K562 (cell line): ENCODE results near the gene OR2W1. TPM values are rescaled to one million over a fixed set of nuclear protein-coding genes. Genes with fewer than 3 reads are reported as not detected.

Experiments
- ATAC-seq: fragments of 200-7000 bp; cut with Tn5 transposase; 3 replicates; pipeline ENCODE4 v1.9.1; 2020; ENCODE audit warnings: moderate library complexity
- BruUV-seq: library from RNA; stranded (reverse); fragments of 400-500 nt; replicated peaks from 2 replicates; lab custom pipeline; 2021; lab: Mats Ljungman, UMichigan
- CTCF ChIA-PET: fragments of 300-600 bp; formaldehyde crosslinking; extraction: SDS; loops from one replicate; lab custom pipeline; 2021; ENCODE audit warnings: low intra/inter-chr PET ratio; lab: Yijun Ruan, JAX
- POLR2A ChIA-PET: fragments of 300-600, 350-650 bp; sonication (Branson Sonifier 250); formaldehyde crosslinking; extraction: SDS; loops from one replicate; lab custom pipeline; 2021; ENCODE audit warnings: antibody characterized with exemption, inconsistent platforms; lab: Yijun Ruan, JAX
- DNase-seq, 4 experiments: peaks; one replicate each; pipeline versions ENCODE4 v3.0.0 to v3.0.0-alpha.2; 2011 to 2018; ENCODE audit warnings: low spot score in 3 of 4, mixed read lengths in 3 of 4; ENCODE audit errors: extremely low read depth in 1 of 4
- FAIRE-seq: peaks from 2 replicates; lab custom pipeline; 2011; peaks lifted over from hg19 to GRCh38; lab: Jason Lieb, UNC
- H2AFZ ChIP-seq: 2 replicates; pipeline ENCODE4 v1.6.0; 2011; ENCODE audit warnings: low read depth, low read length, control low read depth, inconsistent platforms
- H3K27ac ChIP-seq: fragments of 200-600 bp; 3 replicates; pipeline ENCODE4 v1.8.0; 2011; ENCODE audit warnings: low read depth, mild to moderate bottlenecking, control low read depth, inconsistent platforms, low read length, moderate library complexity, mixed read lengths; ENCODE audit errors: extremely low read depth
- H3K27me3 ChIP-seq, 2 experiments: fragments of 300-600 bp in 1 of 2; 2 replicates in 1 of 2; 3 replicates in 1 of 2; pipeline versions ENCODE4 v1.6.0 to v1.8.0; 2011; ENCODE audit warnings: inconsistent platforms in 2 of 2, low read length in 2 of 2, mild to moderate bottlenecking in 1 of 2, mixed read lengths in 1 of 2, moderate library complexity in 1 of 2; ENCODE audit not compliant: control insufficient read depth in 2 of 2, insufficient read depth in 2 of 2
- H3K36me3 ChIP-seq: fragments of 300-600 bp; 3 replicates; pipeline ENCODE4 v1.8.0; 2011; ENCODE audit warnings: mild to moderate bottlenecking, low read length, inconsistent platforms; ENCODE audit not compliant: control insufficient read depth, insufficient read depth
- H3K4me1 ChIP-seq, 2 experiments: fragments of 200-600 bp in 1 of 2; replicated peaks in 1 of 2; 2 replicates in 1 of 2; 3 replicates in 1 of 2; pipeline versions ENCODE4 v1.5.1 to v1.8.0; 2011; ENCODE audit warnings: inconsistent platforms in 2 of 2, low read length in 2 of 2, mild to moderate bottlenecking in 1 of 2, mixed read lengths in 1 of 2, moderate library complexity in 1 of 2; ENCODE audit not compliant: control insufficient read depth in 2 of 2, insufficient read depth in 2 of 2
- H3K4me2 ChIP-seq: 2 replicates; pipeline ENCODE4 v1.6.1; 2011; ENCODE audit warnings: low read length, control low read depth, inconsistent platforms, mixed read lengths; ENCODE audit not compliant: insufficient read depth
- H3K4me3 ChIP-seq: fragments of 200-600 bp; sonication (generic), shearing (Covaris generic); 2 replicates; pipeline ENCODE4 v1.5.1; 2016; ENCODE audit warnings: control low read depth, inconsistent platforms
- H3K79me2 ChIP-seq: fragments of 200-600 bp; 3 replicates; pipeline ENCODE4 v1.8.0; 2011; ENCODE audit warnings: low read length, inconsistent platforms; ENCODE audit not compliant: control insufficient read depth, insufficient read depth
- H3K9ac ChIP-seq, 2 experiments: 2 replicates each; pipeline versions ENCODE4 v1.6.0 to v1.6.1; 2011; ENCODE audit warnings: low read depth in 2 of 2, low read length in 2 of 2, control low read depth in 1 of 2, inconsistent platforms in 1 of 2, mild to moderate bottlenecking in 1 of 2, mixed read lengths in 1 of 2; ENCODE audit not compliant: insufficient read depth in 1 of 2
- H3K9me1 ChIP-seq: one replicate; pipeline ENCODE4 v1.6.0; 2011; ENCODE audit warnings: inconsistent platforms, mild to moderate bottlenecking, low read length, moderate library complexity; ENCODE audit not compliant: control insufficient read depth, insufficient read depth
- H3K9me3 ChIP-seq: replicated peaks from 2 replicates; pipeline ENCODE4 v1.5.1; 2011; ENCODE audit warnings: low read depth, low read length, inconsistent platforms; ENCODE audit not compliant: control insufficient read depth, insufficient read depth
- H4K20me1 ChIP-seq: replicated peaks from 2 replicates; pipeline ENCODE4 v1.6.1; 2011; ENCODE audit warnings: low read length, inconsistent platforms, mixed read lengths; ENCODE audit not compliant: control insufficient read depth, insufficient read depth
- ARID1B ChIP-seq: fragments of 450-650 bp; IDR thresholded peaks from 2 replicates; pipeline ENCODE4 v1.6.1; 2016; ENCODE audit warnings: antibody characterized with exemption, mild to moderate bottlenecking, inconsistent platforms
- ATF3 ChIP-seq, 2 experiments: fragments of 450-650 bp in 1 of 2; sonication (generic) in 1 of 2; formaldehyde crosslinking in 1 of 2; IDR thresholded peaks in 1 of 2; conservative IDR thresholded peaks in 1 of 2; 2 replicates each; pipeline versions ENCODE4 v1.6.1 to v1.8.1; 2016 to 2023; ENCODE audit warnings: mild to moderate bottlenecking in 2 of 2, moderate library complexity in 2 of 2, inconsistent platforms in 1 of 2, missing genetic modification reagents in 1 of 2
- CBFA2T2 ChIP-seq: fragments of 450-650 bp; conservative IDR thresholded peaks from 2 replicates; pipeline ENCODE4 v1.6.1; 2017; ENCODE audit warnings: mild to moderate bottlenecking
- CBFA2T3 ChIP-seq: fragments of 450-650 bp; IDR thresholded peaks from 2 replicates; pipeline ENCODE4 v1.6.1; 2017
- CEBPB ChIP-seq: fragments of 450-650 bp; IDR thresholded peaks from 2 replicates; pipeline ENCODE4 v1.6.1; 2016; ENCODE audit warnings: missing genetic modification characterization, missing compliant biosample characterization
- CEBPG ChIP-seq, 3 experiments: fragments of 200-800 bp in 1 of 3; sonication (Bioruptor generic) in 1 of 3; sonication (generic) in 1 of 3; formaldehyde crosslinking in 1 of 3; IDR thresholded peaks in 2 of 3; conservative IDR thresholded peaks in 1 of 3; 2 replicates each; pipeline versions ENCODE4 v1.6.1 to v1.8.0; 2016 to 2022; ENCODE audit warnings: missing compliant biosample characterization in 2 of 3, missing genetic modification characterization in 2 of 3, mild to moderate bottlenecking in 1 of 3, missing genetic modification reagents in 1 of 3
- KDM1A ChIP-seq, 2 experiments: fragments of 450-650 bp; IDR thresholded peaks; 2 replicates each; pipeline ENCODE4 v1.6.1; 2016; ENCODE audit warnings: mild to moderate bottlenecking in 2 of 2
- MCM2 ChIP-seq: fragments of 450-650 bp; IDR thresholded peaks from 2 replicates; pipeline ENCODE4 v1.6.1; 2017; ENCODE audit warnings: low read depth, mild to moderate bottlenecking
- MEF2A ChIP-seq: IDR thresholded peaks from 2 replicates; pipeline ENCODE4 v1.6.1; 2011; ENCODE audit warnings: low read depth, mild to moderate bottlenecking, low read length, moderate library complexity; ENCODE audit not compliant: control insufficient read depth
- RB1 ChIP-seq: fragments of 450-650 bp; IDR thresholded peaks from 2 replicates; pipeline ENCODE4 v1.6.1; 2017; ENCODE audit warnings: low read depth, mild to moderate bottlenecking
- RCOR1 ChIP-seq, 2 experiments: IDR thresholded peaks; 2 replicates each; pipeline ENCODE4 v1.6.1; 2012; ENCODE audit warnings: low read depth in 2 of 2, low read length in 2 of 2, borderline replicate concordance in 1 of 2, improper control_type of control experiment in 1 of 2
- TCF3 ChIP-seq: sonication (generic); formaldehyde crosslinking; IDR thresholded peaks from 2 replicates; pipeline ENCODE4 v1.4.0; 2020; ENCODE audit warnings: mild to moderate bottlenecking, missing genetic modification reagents
- TRIM24 ChIP-seq, 2 experiments: fragments of 450-650 bp; IDR thresholded peaks; 2 replicates each; pipeline ENCODE4 v1.6.1; 2016
- ZEB2 ChIP-seq: fragments of 450-650 bp; IDR thresholded peaks from 2 replicates; pipeline ENCODE4 v1.6.1; 2016
- ZNF445 ChIP-seq: fragments of 250-450 bp; sonication (Bioruptor Pico); IDR thresholded peaks from 2 replicates; pipeline ENCODE4 v1.4.0; 2020; ENCODE audit warnings: low read depth, mild to moderate bottlenecking, moderate library complexity
- WGBS: fragments of 100-300 bp; shearing (Covaris generic); methylation state at CpG from one replicate; pipeline ENCODE4 v1.1.6; 2016; ENCODE audit warnings: low coverage, mixed read lengths; ENCODE audit not compliant: insufficient coverage; ENCODE audit errors: missing lambda C conversion rate; 5-methylcytosine and 5-hydroxymethylcytosine counted together
- in situ Hi-C: fragments of 300-500 bp; cut with MboI; formaldehyde crosslinking; loops from 4 replicates; pipeline ENCODE4 v1.15.0; 2018; ENCODE audit warnings: inconsistent platforms, mixed read lengths
- intact Hi-C: fragments of 100-400 bp; cut with micrococcal nuclease; formaldehyde crosslinking; loops from 2 replicates; pipeline ENCODE4 v1.14.2; 2022
- polyA plus RNA-seq, 8 experiments: library from polyadenylated mRNA; depleted of rRNA in 4 of 8; stranded (reverse) in 5 of 8; unstranded in 3 of 8; fragments of >200 nt; fragmentation: Nextera tagmentation in 2 of 8; fragmentation: Illumina TruSeq in 1 of 8; extraction: Ambion mirVana in 2 of 8; extraction: Trizol in 1 of 8; gene quantifications; 2 replicates each; pipeline versions ENCODE4 v1.2.1 to v1.2.3, GENCODE V29; 2011 to 2014; ENCODE audit warnings: inconsistent platforms in 1 of 8, missing spikeins in 1 of 8
- total RNA-seq, 7 experiments: library from RNA; depleted of rRNA in 6 of 7; stranded (reverse); fragments of >200 nt in 6 of 7; fragmentation: Illumina TruSeq in 2 of 7; extraction: Trizol in 2 of 7; gene quantifications; 2 replicates each; pipeline versions ENCODE4 v1.2.1 to v1.2.3, GENCODE V29; 2011 to 2021; ENCODE audit warnings: low replicate concordance in 1 of 7

Gene OR2W1
- total and polyA plus RNA-seq, 9 of the 15 experiments (the other 6 are each of a cell fraction or from before 2014, with no cell fraction given) = not detected

GRCh38 chr6:29025927-29026585 lies 18.9 kb downstream of the OR2W1 start:
- intact Hi-C loops = no loop called here
- CTCF ChIA-PET = no interaction called here
- ATAC-seq = peak; percentile 61

More at GRCh38 chr6:29025927-29026585, 18.9 kb downstream of the OR2W1 start:
- H3K27me3 ChIP-seq = no peaks in the 10 kb centered on the region
- H3K27ac ChIP-seq = no peak overlapping the region
- H4K20me1 ChIP-seq = no peaks in the 10 kb centered on the region
- POLR2A ChIA-PET = no interaction called here
- no peak overlapping the region for H3K4me2 ChIP-seq
- TF ChIP-seq ATF3 (IDR thresholded peaks at IDR 0.05) (peak; percentile 76; the same call in 1 of the 2 replicates), ATF3 (CRISPR knock-in tag; conservative IDR thresholded peaks at IDR 0.05) (no peak), MCM2 (no peak), KDM1A (IDR thresholded peaks at IDR 0.05) (peak; percentile 67 to 68), CEBPG (CRISPR knock-in tag; IDR thresholded peaks at IDR 0.05) (no peak), CEBPG (tag; conservative IDR thresholded peaks at IDR 0.05 in 1 of 2, IDR thresholded peaks at IDR 0.05 in 1 of 2) (peak; percentile 48 to 55; a peak in 2 of 4 replicates), RCOR1 (IDR thresholded peaks at IDR 0.05; ENCODE audit: borderline replicate concordance in 1 of 2, low read depth in 2 of 2, low read length in 2 of 2) (peak in 1 of 2 experiments; percentile 75; a peak in 2 of 4 replicates), CBFA2T2 (0 out of 2 replicates have a peak, but pooled peaks have one; percentile 22), MEF2A (no peak), RB1 (no peak), CBFA2T3 (peak; percentile 53), ARID1B (no peak), CEBPB (tag) (peak; percentile 39), TRIM24 (IDR thresholded peaks at IDR 0.05) (0 out of 4 replicates have a peak, but pooled peaks of 1 of the 2 experiments have one; percentile 35), ZEB2 (peak; percentile 50; the same call in 1 of the 2 replicates), ZNF445 (no peak), TCF3 (0 out of 2 replicates have a peak, but pooled peaks have one; percentile 17)
- no peak overlapping the region for H3K9ac ChIP-seq
- no peaks in the 10 kb centered on the region for H3K36me3 ChIP-seq
- no peaks in the 10 kb centered on the region for H3K9me3 ChIP-seq
- peaks cover 0 to 2% of the 10 kb centered on the region in 2 experiments; a peak in 2 of 5 replicates for H3K4me1 ChIP-seq
- H3K79me2 ChIP-seq = no peaks in the 10 kb centered on the region
- no peak overlapping the region for H3K4me3 ChIP-seq
- no peak for FAIRE-seq
- no peak overlapping the region for H2AFZ ChIP-seq
- no TSS peak for BruUV-seq
- no peaks in the 10 kb centered on the region for H3K9me1 ChIP-seq
- in situ Hi-C loops = no loop called here
- no peak for DNase-seq
- WGBS = 3% methylated on average over 2 of the region's 2 CpGs
